Stimulated activated CD4-positive, alpha-beta T cell treated with anti-CD3 and anti-CD28 coated beads, TNF-alpha, amount 100 ng/mL, for 48 hours (primary cell): ENCODE data around the gene FBXW7.

ENCODE experiments used
- DNase-seq, 3 donors: peaks; one replicate each; pipeline ENCODE4 v3.0.0-alpha.2; 2020; ENCODE audit warnings: low read depth in 3 of 3

The FBXW7 gene

GRCh38 chr4:152283801-152284470, 252.0 kb downstream of the FBXW7 start:
- DNase-seq: no peak

GRCh38 chr4:152281822-152282221, 254.1 kb downstream of the FBXW7 start:
- DNase-seq: no peak

GRCh38 chr4:152281211-152281610, 254.7 kb downstream of the FBXW7 start:
- no peak for DNase-seq

GRCh38 chr4:152279234-152279566, 256.7 kb downstream of the FBXW7 start:
- no peak for DNase-seq

GRCh38 chr4:152278505-152279233, 257.2 kb downstream of the FBXW7 start:
- no peak for DNase-seq

- no peak for DNase-seq
These were observed 257.8 kb downstream of the FBXW7 start for GRCh38 chr4:152278172-152278504.

- DNase-seq: no peak
These were observed 258.6 kb downstream of the FBXW7 start for GRCh38 chr4:152277333-152277732.

GRCh38 chr4:152273343-152273742, 262.5 kb downstream of the FBXW7 start:
- no peak for DNase-seq
